ENCODE data around the gene DDX3X.

DDX3X gene

DNA sequence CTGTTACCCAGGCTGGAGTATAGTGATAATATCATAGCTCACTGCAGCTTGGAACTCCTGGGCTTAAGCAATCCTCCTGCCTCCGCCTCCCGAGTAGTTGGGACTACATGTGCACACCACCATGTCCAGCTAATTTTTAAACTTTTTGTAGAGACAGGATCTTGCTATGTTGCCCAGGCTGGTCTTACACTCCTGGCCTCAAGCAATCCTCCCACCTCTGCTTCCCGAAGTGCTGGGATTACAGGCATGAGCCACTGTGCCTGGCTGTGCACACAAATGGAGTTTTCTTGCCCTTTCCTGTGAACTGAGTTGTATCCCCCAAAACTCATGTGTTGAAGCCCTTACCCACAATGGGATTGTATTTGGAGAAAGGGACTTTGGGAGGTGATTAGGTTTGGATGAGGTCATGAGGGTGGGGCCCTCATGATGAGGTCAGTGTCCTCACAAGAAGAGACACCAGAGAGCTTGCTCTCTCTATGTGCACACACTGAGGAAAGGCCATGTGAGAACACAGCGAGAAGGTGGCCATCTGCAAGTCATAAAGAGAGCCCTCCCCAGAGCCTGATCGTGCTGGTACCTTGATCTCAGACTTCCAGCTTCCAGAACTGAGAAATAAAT is 40.1 kb downstream of the DDX3X start:
- Histone ChIP-seq H3K4me3 (ENCODE audit: insufficient read depth in 1 of 2, low read depth in 1 of 2, low read length in 2 of 2) (no peak overlapping the region), H2BK12ac (ENCODE audit: low read length in 2 of 2) (no peak overlapping the region), H3K9me3 (ENCODE audit: control insufficient read depth, low read length) (peaks cover 1% of the 10 kb centered on the region), H4K91ac (ENCODE audit: low read length) (no peak overlapping the region), H3K79me1 (replicated peaks; ENCODE audit: low read length, poor library complexity, severe bottlenecking) (no peaks in the 10 kb centered on the region), H3K9ac (ENCODE audit: low read length) (no peak overlapping the region), H2BK15ac (ENCODE audit: low read depth, poor library complexity, severe bottlenecking) (no peak overlapping the region), H3K4ac (ENCODE audit: low read depth in 1 of 2, low read length in 2 of 2) (no peak overlapping the region), H3K4me1 (ENCODE audit: control insufficient read depth, insufficient read depth, low read depth, low read length) (no peaks in the 10 kb centered on the region), H4K8ac (ENCODE audit: low read length) (no peak overlapping the region), H2AK5ac (ENCODE audit: low read length, severe bottlenecking) (no peak overlapping the region), H3K18ac (ENCODE audit: low read depth in 1 of 2, low read length in 2 of 2) (no peak overlapping the region), H3K36me3 (ENCODE audit: control insufficient read depth in 1 of 2, insufficient read depth in 2 of 2, low read depth in 1 of 2, low read length in 2 of 2) (no peaks in the 10 kb centered on the region), H2AFZ (ENCODE audit: low read depth, low read length) (no peak overlapping the region), H2BK120ac (ENCODE audit: low read depth, low read length) (no peak overlapping the region), H3K27me3 (ENCODE audit: control insufficient read depth in 1 of 2, insufficient read depth in 1 of 2, low read length in 2 of 2) (peaks cover 0 to 3% of the 10 kb centered on the region in 2 experiments), H3K23ac (ENCODE audit: low read length in 2 of 2) (no peak overlapping the region), H2BK5ac (ENCODE audit: low read depth, low read length, poor library complexity, severe bottlenecking) (no peak overlapping the region), H3K4me2 (ENCODE audit: low read length, poor library complexity, severe bottlenecking) (no peak overlapping the region), H3K14ac (ENCODE audit: low read length in 2 of 2) (no peak overlapping the region), H3K27ac (ENCODE audit: low read length, poor library complexity, severe bottlenecking) (no peak overlapping the region)
- 96% methylated on average over 5 of the region's 5 CpGs for WGBS
- no peak for DNase-seq

DNA sequence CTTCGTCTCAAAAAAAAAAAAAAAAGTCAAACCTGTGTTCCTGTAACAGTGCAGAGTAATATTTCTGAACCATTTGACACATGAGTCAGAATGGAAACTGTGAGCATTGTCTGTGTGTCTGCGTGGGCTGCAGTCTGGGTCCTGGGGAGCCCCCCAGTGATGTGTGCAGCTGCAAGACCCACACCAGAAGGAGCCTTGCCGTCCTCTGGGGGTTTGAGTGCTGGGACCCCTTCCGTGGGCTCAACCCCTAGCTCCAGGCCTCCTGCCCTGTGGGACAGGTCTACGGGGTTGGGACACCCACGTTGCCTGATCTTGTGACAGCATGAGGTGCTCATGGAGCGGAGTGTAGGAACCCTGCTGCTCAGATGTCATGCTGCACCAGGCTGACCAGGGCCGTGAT is 43.7 kb downstream of the DDX3X start:
- H3K4me3 ChIP-seq (ENCODE audit: insufficient read depth in 1 of 2, low read depth in 1 of 2, low read length in 2 of 2), result no peak overlapping the region
- no peak overlapping the region for H3K4me2 ChIP-seq (ENCODE audit: low read length, poor library complexity, severe bottlenecking)
- H3K4ac ChIP-seq (ENCODE audit: low read depth in 1 of 2, low read length in 2 of 2), result no peak overlapping the region
- no peaks in the 10 kb centered on the region for H3K36me3 ChIP-seq (ENCODE audit: control insufficient read depth in 1 of 2, insufficient read depth in 2 of 2, low read depth in 1 of 2, low read length in 2 of 2)
- no peak overlapping the region for H3K9ac ChIP-seq (ENCODE audit: low read length)
- DNase-seq, result peak; percentile 45
- no peak overlapping the region for H2BK120ac ChIP-seq (ENCODE audit: low read depth, low read length)
- H3K27ac ChIP-seq (ENCODE audit: low read length, poor library complexity, severe bottlenecking), result no peak overlapping the region
- no peak overlapping the region for H2AK5ac ChIP-seq (ENCODE audit: low read length, severe bottlenecking)
- no peaks in the 10 kb centered on the region for H3K9me3 ChIP-seq (ENCODE audit: control insufficient read depth, low read length)
- H2BK15ac ChIP-seq (ENCODE audit: low read depth, poor library complexity, severe bottlenecking), result no peak overlapping the region
- no peaks in the 10 kb centered on the region for H3K4me1 ChIP-seq (ENCODE audit: control insufficient read depth, insufficient read depth, low read depth, low read length)
- peak overlapping the region; percentile 50 for H4K91ac ChIP-seq (ENCODE audit: low read length)
- H2BK12ac ChIP-seq (ENCODE audit: low read length in 2 of 2), result no peak overlapping the region
- H3K79me1 ChIP-seq (replicated peaks; ENCODE audit: low read length, poor library complexity, severe bottlenecking), result no peaks in the 10 kb centered on the region
- H3K14ac ChIP-seq (ENCODE audit: low read length in 2 of 2), result no peak overlapping the region
- no peak overlapping the region for H4K8ac ChIP-seq (ENCODE audit: low read length)
- peaks cover 0 to 3% of the 10 kb centered on the region in 2 experiments for H3K27me3 ChIP-seq (ENCODE audit: control insufficient read depth in 1 of 2, insufficient read depth in 1 of 2, low read length in 2 of 2)
- H2BK5ac ChIP-seq (ENCODE audit: low read depth, low read length, poor library complexity, severe bottlenecking), result no peak overlapping the region
- H2AFZ ChIP-seq (ENCODE audit: low read depth, low read length), result no peak overlapping the region
- 82% methylated on average over 8 of the region's 8 CpGs for WGBS
- no peak overlapping the region for H3K23ac ChIP-seq (ENCODE audit: low read length in 2 of 2)
- no peak overlapping the region for H3K18ac ChIP-seq (ENCODE audit: low read depth in 1 of 2, low read length in 2 of 2)

DNA sequence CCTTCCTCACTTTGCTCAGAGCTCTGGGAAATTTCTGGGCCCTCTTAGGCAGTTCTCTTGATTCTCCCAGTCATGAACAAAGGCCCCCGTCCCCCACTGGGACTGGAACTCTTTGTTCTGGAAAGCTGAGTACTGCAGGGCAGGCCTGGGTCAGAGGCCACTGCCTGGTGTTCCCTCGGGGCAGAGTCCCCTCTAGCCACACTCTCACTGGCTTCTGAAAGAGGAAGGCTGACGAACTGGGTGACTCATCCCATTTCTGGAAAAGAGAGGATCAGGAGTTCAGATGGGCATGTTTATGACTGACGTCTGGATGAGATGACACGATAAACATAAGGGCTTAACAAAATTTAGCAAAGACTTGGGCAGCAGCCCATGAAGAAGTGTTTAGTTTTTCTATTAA is 47.7 kb downstream of the DDX3X start:
- H3K18ac ChIP-seq (ENCODE audit: low read depth in 1 of 2, low read length in 2 of 2), result peak overlapping the region; percentile 54 to 84
- no peaks in the 10 kb centered on the region for H3K27me3 ChIP-seq (ENCODE audit: control insufficient read depth in 1 of 2, insufficient read depth in 1 of 2, low read length in 2 of 2)
- no peak overlapping the region for H2AK5ac ChIP-seq (ENCODE audit: low read length, severe bottlenecking)
- H3K4me3 ChIP-seq (ENCODE audit: insufficient read depth in 1 of 2, low read depth in 1 of 2, low read length in 2 of 2), result no peak overlapping the region
- DNase-seq, result peak; percentile 93
- peak overlapping the region; percentile 49 for H2BK120ac ChIP-seq (ENCODE audit: low read depth, low read length)
- H3K27ac ChIP-seq (ENCODE audit: low read length, poor library complexity, severe bottlenecking), result no peak overlapping the region
- no peak overlapping the region for H2BK12ac ChIP-seq (ENCODE audit: low read length in 2 of 2)
- no peak overlapping the region for H2BK5ac ChIP-seq (ENCODE audit: low read depth, low read length, poor library complexity, severe bottlenecking)
- no peaks in the 10 kb centered on the region for H3K36me3 ChIP-seq (ENCODE audit: control insufficient read depth in 1 of 2, insufficient read depth in 2 of 2, low read depth in 1 of 2, low read length in 2 of 2)
- H2BK15ac ChIP-seq (ENCODE audit: low read depth, poor library complexity, severe bottlenecking), result no peak overlapping the region
- no peaks in the 10 kb centered on the region for H3K9me3 ChIP-seq (ENCODE audit: control insufficient read depth, low read length)
- no peaks in the 10 kb centered on the region for H3K79me1 ChIP-seq (replicated peaks; ENCODE audit: low read length, poor library complexity, severe bottlenecking)
- 0% methylated on average over 4 of the region's 5 CpGs for WGBS
- no peak overlapping the region for H3K23ac ChIP-seq (ENCODE audit: low read length in 2 of 2)
- no peaks in the 10 kb centered on the region for H3K4me1 ChIP-seq (ENCODE audit: control insufficient read depth, insufficient read depth, low read depth, low read length)
- H3K9ac ChIP-seq (ENCODE audit: low read length), result no peak overlapping the region
- no peak overlapping the region for H2AFZ ChIP-seq (ENCODE audit: low read depth, low read length)
- no peak overlapping the region for H4K91ac ChIP-seq (ENCODE audit: low read length)
- no peak overlapping the region for H3K4me2 ChIP-seq (ENCODE audit: low read length, poor library complexity, severe bottlenecking)
- no peak overlapping the region for H4K8ac ChIP-seq (ENCODE audit: low read length)
- H3K4ac ChIP-seq (ENCODE audit: low read depth in 1 of 2, low read length in 2 of 2), result no peak overlapping the region
- no peak overlapping the region for H3K14ac ChIP-seq (ENCODE audit: low read length in 2 of 2)

DNA sequence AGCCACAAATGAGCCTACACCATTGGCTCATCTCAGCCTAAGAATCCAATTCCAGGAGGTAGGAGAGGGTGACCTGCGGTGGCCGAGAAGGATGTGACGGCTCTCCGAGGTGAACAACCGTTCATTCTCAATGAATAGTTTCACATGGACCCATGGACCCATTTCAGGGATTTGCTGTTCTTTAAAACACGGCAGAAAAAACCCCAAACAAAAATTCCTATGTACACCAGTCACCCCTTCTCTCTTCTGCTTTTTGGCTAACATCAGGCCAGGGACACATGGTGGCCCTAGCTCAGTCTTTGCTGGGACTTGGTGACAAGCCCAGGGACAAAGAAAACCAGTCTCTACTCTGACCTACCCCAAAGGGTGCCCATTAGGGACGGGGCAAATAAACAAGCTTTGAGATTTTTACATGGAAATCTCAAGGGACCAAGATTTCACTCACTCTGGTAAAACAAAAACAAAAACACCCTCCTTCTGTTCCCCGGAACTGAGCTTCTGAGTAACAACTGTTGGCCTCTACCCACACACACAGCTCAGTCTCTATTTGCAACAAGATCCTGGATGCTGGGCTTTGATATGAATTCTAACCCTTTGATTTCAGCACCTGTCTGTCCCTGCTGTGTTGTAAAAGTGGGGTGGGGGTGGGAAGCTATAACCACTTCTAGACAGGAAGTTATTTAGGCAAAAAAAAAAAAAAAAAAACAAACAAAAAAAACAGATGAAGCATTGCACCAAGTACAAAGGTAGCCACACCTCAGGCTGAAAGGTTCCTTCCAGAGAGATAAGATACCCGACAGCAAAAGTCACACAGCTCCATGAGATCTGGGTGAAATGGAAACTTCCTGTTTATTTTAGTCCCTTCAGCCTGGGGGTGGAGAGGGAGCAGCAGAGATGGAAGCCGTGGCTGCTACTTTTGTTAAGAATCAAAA is 49.0 kb downstream of the DDX3X start:
- Histone ChIP-seq H3K79me1 (replicated peaks; ENCODE audit: low read length, poor library complexity, severe bottlenecking) (no peaks in the 10 kb centered on the region), H3K23ac (ENCODE audit: low read length in 2 of 2) (no peak overlapping the region), H2BK12ac (ENCODE audit: low read length in 2 of 2) (no peak overlapping the region), H2AK5ac (ENCODE audit: low read length, severe bottlenecking) (peak overlapping the region; percentile 69), H2BK15ac (ENCODE audit: low read depth, poor library complexity, severe bottlenecking) (no peak overlapping the region), H3K27me3 (ENCODE audit: control insufficient read depth in 1 of 2, insufficient read depth in 1 of 2, low read length in 2 of 2) (no peaks in the 10 kb centered on the region), H3K36me3 (ENCODE audit: control insufficient read depth in 1 of 2, insufficient read depth in 2 of 2, low read depth in 1 of 2, low read length in 2 of 2) (no peaks in the 10 kb centered on the region), H3K4me1 (ENCODE audit: control insufficient read depth, insufficient read depth, low read depth, low read length) (no peaks in the 10 kb centered on the region), H3K4me3 (ENCODE audit: insufficient read depth in 1 of 2, low read depth in 1 of 2, low read length in 2 of 2) (no peak overlapping the region), H2BK120ac (ENCODE audit: low read depth, low read length) (no peak overlapping the region), H3K9ac (ENCODE audit: low read length) (peak overlapping the region; percentile 21), H3K4me2 (ENCODE audit: low read length, poor library complexity, severe bottlenecking) (no peak overlapping the region), H3K14ac (ENCODE audit: low read length in 2 of 2) (no peak overlapping the region), H3K4ac (ENCODE audit: low read depth in 1 of 2, low read length in 2 of 2) (peak overlapping the region in 1 of 2 experiments; percentile 41), H4K8ac (ENCODE audit: low read length) (peak overlapping the region; percentile 64), H4K91ac (ENCODE audit: low read length) (peak overlapping the region; percentile 86), H3K27ac (ENCODE audit: low read length, poor library complexity, severe bottlenecking) (no peak overlapping the region), H2BK5ac (ENCODE audit: low read depth, low read length, poor library complexity, severe bottlenecking) (no peak overlapping the region), H3K9me3 (ENCODE audit: control insufficient read depth, low read length) (no peaks in the 10 kb centered on the region), H3K18ac (ENCODE audit: low read depth in 1 of 2, low read length in 2 of 2) (peak overlapping the region in 1 of 2 experiments; percentile 40), H2AFZ (ENCODE audit: low read depth, low read length) (no peak overlapping the region)
- WGBS, result 54% methylated on average over 8 of the region's 10 CpGs
- DNase-seq, result peak; percentile 60
